DMS153 (cell line): Measurements from ENCODE around the gene PRX.

Source experiments
- DNase-seq: peaks from one replicate; lab custom pipeline; 2025; lab: John Stamatoyannopoulos, UW

Gene PRX

GRCh38 chr19:40363069-40363468 is 50.1 kb downstream of the PRX start:
- DNase-seq: no peak

- DNase-seq: no peak
Measured at GRCh38 chr19:40362160-40362559, 51.0 kb downstream of the PRX start.

- DNase-seq: no peak
Measured at GRCh38 chr19:40360708-40361241, 52.4 kb downstream of the PRX start.

- no peak for DNase-seq
Measured at GRCh38 chr19:40360020-40360707, 53.0 kb downstream of the PRX start.

DNA sequence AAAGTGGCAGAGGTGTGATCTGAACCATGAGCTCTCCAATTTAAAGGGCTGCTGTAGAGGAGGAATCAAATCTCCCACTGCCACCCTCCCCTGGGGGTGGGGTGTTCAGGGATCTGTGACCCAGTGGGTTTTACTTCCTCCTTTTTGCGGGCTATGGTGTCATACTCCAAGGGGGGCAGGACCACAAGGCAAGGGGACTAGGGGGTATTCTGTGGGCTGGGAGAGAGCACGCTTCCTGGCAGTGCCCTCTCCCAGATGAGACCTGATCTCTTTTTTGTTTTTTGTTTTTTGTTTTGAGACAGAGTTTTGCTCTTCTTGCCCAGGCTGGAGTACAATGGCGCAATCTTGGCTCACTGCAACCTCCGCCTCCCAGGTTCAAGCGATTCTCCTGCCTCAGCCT is 54.4 kb downstream of the PRX start:
- no peak for DNase-seq

- DNase-seq: no peak
Measured at GRCh38 chr19:40357640-40358039, 55.5 kb downstream of the PRX start.

DNA sequence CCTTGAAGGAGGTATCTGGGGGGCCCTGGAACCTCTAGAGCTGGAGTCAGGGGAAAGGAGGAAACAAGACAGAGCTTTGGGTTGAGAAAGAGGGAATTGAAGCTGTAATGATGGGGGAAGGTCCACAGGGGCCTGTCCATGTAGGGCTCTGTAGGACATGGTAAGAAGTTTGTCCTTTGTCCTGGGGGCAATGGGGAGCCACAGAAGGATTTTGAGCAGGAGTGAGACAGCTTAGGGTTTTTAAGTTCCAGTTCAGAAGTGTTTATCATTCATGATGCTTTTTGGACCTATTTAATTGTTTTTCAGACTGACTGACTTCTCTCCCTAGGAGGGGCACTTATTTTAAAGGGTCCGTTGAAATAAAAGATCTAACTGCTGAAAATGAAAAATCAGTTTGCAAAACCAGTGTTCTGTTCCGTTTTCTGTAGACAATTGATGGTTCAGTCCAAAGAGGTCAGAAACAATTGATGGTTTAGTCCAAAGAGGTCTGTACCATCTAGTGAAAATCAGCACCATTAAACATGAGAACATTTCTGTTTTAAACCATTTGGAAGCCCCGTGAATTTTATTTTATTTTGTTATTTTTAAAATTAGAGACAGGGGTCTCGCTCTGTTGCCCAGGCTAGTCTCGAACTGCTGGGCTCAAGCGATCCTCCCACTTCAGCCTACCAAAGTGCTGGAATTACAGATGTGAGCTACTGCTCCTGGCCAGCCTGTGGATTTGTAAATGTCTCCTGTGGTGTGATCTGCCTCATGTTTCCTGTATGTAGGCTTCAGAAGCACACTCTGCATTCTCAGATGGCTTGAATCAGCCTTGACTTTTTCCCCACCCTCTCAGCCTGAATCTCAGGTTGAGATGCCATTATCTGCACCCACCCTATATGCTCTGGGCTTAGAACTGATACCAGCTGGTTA is 56.2 kb downstream of the PRX start:
- DNase-seq: no peak

DNA sequence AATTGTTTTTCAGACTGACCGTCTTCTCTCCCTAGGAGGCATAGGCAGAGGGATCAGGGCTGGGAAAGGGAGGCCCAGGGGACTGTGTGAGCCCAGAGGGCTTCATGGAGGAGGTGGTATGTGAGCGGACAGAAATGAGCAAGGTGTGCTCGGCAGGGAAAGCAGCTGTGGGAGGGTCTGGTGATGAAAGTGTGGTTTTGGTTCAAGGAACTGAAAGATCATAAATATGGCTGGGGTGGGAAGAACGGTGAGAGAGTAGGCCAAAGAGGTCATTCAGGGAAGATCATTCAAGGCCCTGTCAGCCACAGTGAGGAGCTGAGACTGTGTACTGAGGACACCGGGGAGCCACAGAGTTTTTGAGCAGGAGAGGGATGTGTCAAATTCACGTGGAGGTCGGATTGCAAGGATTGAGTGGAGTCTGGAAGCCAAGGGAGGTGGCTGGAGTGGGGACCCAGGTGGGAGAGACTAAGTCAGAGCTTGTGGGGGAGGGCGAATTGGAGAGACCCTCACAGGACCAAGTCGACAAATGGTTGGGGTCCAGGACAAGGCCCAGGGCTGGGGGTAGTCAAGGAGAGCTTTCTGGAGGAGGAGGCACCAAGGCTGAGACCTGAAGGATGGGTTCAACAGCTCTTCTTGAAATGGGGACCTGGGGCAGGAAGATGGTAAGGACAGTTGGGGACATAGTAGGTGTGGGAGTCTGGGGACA is 57.0 kb downstream of the PRX start:
- no peak for DNase-seq

- no peak for DNase-seq
Measured at GRCh38 chr19:40348961-40349507, 64.1 kb downstream of the PRX start.

GRCh38 chr19:40348125-40348913 is 64.9 kb downstream of the PRX start, which contains the start of the genes C19orf47 and PLD3:
TSS of gene C19orf47 (minus strand) at chr19:40348397. CDS start at chr19:40341857, 6,540 bp downstream.
TSS of gene PLD3 (plus strand) at chr19:40348695. CDS start at chr19:40366484, 17,789 bp downstream.
- peak; percentile 98 for DNase-seq

- DNase-seq: no peak
Measured at GRCh38 chr19:40344422-40344821, 68.8 kb downstream of the PRX start.
